IMR-90 (cell line): Measurements from ENCODE around the gene UBE2B. TPM values are rescaled to one million over a fixed set of nuclear protein-coding genes. Genes with fewer than 3 reads are reported as not detected.
A peak's percentile ranks its signal among the peaks of the same experiment; 100 is the strongest.

Experiments used
- ATAC-seq: fragments of 200-7000 bp; cut with Tn5 transposase; 2 replicates; pipeline ENCODE4 v1.9.1; 2020; ENCODE audit warnings: low read depth, mild to moderate bottlenecking, moderate library complexity
- BruUV-seq: library from RNA; stranded (reverse); fragments of 400-500 nt; replicated peaks from 2 replicates; lab custom pipeline; 2021; lab: Mats Ljungman, UMichigan
- CTCF ChIA-PET: fragments of 300-600 bp; formaldehyde crosslinking; extraction: SDS; loops from one replicate; lab custom pipeline; 2021; ENCODE audit warnings: antibody characterized with exemption; lab: Yijun Ruan, JAX
- POLR2A ChIA-PET: fragments of 300-600 bp; sonication (Branson Sonifier 250); formaldehyde crosslinking; loops from one replicate; lab custom pipeline; 2022; ENCODE audit warnings: antibody characterized with exemption; ENCODE audit not compliant: unreplicated experiment; lab: Charles Lee
- DNase-seq: peaks from one replicate; pipeline ENCODE4 v3.0.0; 2013
- H2AFZ ChIP-seq: replicated peaks from 2 replicates; pipeline ENCODE3; 2013; ENCODE audit warnings: low read length, mild to moderate bottlenecking; ENCODE audit not compliant: poor library complexity
- H2AK5ac ChIP-seq: 2 replicates; pipeline ENCODE4 v1.6.1; 2013; ENCODE audit warnings: low read depth, low read length, inconsistent platforms
- H2AK9ac ChIP-seq: replicated peaks from 2 replicates; pipeline ENCODE3; 2013; ENCODE audit warnings: mild to moderate bottlenecking, low read depth, low read length, moderate library complexity; ENCODE audit not compliant: poor library complexity
- H2BK120ac ChIP-seq: 2 replicates; pipeline ENCODE4 v1.6.1; 2013; ENCODE audit warnings: low read depth, low read length, inconsistent platforms
- H2BK15ac ChIP-seq: 3 replicates; pipeline ENCODE4 v1.6.1; 2013; ENCODE audit warnings: low read depth, low read length, inconsistent platforms
- H2BK20ac ChIP-seq: 2 replicates; pipeline ENCODE4 v1.6.1; 2013; ENCODE audit warnings: low read depth, mild to moderate bottlenecking, inconsistent platforms, low read length, moderate library complexity
- H2BK5ac ChIP-seq: 2 replicates; pipeline ENCODE4 v1.6.1; 2013; ENCODE audit warnings: mild to moderate bottlenecking, low read depth, low read length, inconsistent platforms; ENCODE audit not compliant: poor library complexity, severe bottlenecking
- H3K14ac ChIP-seq: replicated peaks from 2 replicates; pipeline ENCODE4 v1.6.1; 2013; ENCODE audit warnings: low read depth, low read length, inconsistent platforms
- H3K18ac ChIP-seq: 2 replicates; pipeline ENCODE4 v1.6.1; 2013; ENCODE audit warnings: low read depth, low read length, control low read depth
- H3K23ac ChIP-seq: 2 replicates; pipeline ENCODE4 v1.6.1; 2013; ENCODE audit warnings: low read depth, low read length, inconsistent platforms
- H3K27ac ChIP-seq: 2 replicates; pipeline ENCODE4 v1.5.1; 2013; ENCODE audit warnings: mild to moderate bottlenecking, control low read depth, low read length; ENCODE audit not compliant: insufficient read depth
- H3K27me3 ChIP-seq: 2 replicates; pipeline ENCODE4 v1.6.1; 2013; ENCODE audit warnings: low read length; ENCODE audit not compliant: control insufficient read depth, insufficient read depth
- H3K36me3 ChIP-seq: 2 replicates; pipeline ENCODE4 v1.6.1; 2013; ENCODE audit warnings: low read length, mixed read lengths; ENCODE audit not compliant: control insufficient read depth, insufficient read depth
- H3K4ac ChIP-seq: 2 replicates; pipeline ENCODE4 v1.6.1; 2013; ENCODE audit warnings: low read depth, low read length, inconsistent platforms
- H3K4me1 ChIP-seq: 2 replicates; pipeline ENCODE4 v1.6.1; 2013; ENCODE audit warnings: low read length, mixed read lengths; ENCODE audit not compliant: control insufficient read depth, insufficient read depth
- H3K4me2 ChIP-seq: 2 replicates; pipeline ENCODE4 v1.6.1; 2013; ENCODE audit warnings: low read depth, mild to moderate bottlenecking, control low read depth, low read length, moderate library complexity
- H3K4me3 ChIP-seq: 2 replicates; pipeline ENCODE4 v1.5.1; 2013; ENCODE audit warnings: low read depth, mild to moderate bottlenecking, control low read depth, low read length, moderate library complexity; ENCODE audit not compliant: insufficient read depth
- H3K56ac ChIP-seq: 2 replicates; pipeline ENCODE4 v1.6.1; 2013; ENCODE audit warnings: low read length, inconsistent platforms; ENCODE audit not compliant: insufficient read depth; ENCODE audit errors: extremely low read depth
- H3K79me1 ChIP-seq, 2 experiments: 2 replicates each; pipeline ENCODE4 v1.6.1; 2013; ENCODE audit warnings: low read length in 2 of 2, inconsistent platforms in 1 of 2, low read depth in 1 of 2
- H3K9ac ChIP-seq: 2 replicates; pipeline ENCODE4 v1.6.1; 2013; ENCODE audit warnings: low read depth, low read length, control low read depth
- H3K9me1 ChIP-seq: 2 replicates; pipeline ENCODE4 v1.6.1; 2013; ENCODE audit warnings: low read length, inconsistent platforms; ENCODE audit not compliant: insufficient read depth
- H3K9me3 ChIP-seq: 2 replicates; pipeline ENCODE4 v1.6.1; 2013; ENCODE audit warnings: low read length; ENCODE audit not compliant: control insufficient read depth, insufficient read depth
- H4K20me1 ChIP-seq: 2 replicates; pipeline ENCODE4 v1.6.1; 2013; ENCODE audit warnings: low read length, inconsistent platforms; ENCODE audit not compliant: insufficient read depth
- H4K5ac ChIP-seq: 2 replicates; pipeline ENCODE4 v1.6.1; 2013; ENCODE audit warnings: mild to moderate bottlenecking, low read depth, low read length, control low read depth
- H4K8ac ChIP-seq, 2 experiments: 2 replicates each; pipeline ENCODE4 v1.6.1; 2013; ENCODE audit warnings: low read depth in 2 of 2, low read length in 2 of 2, control low read depth in 1 of 2, inconsistent platforms in 1 of 2
- H4K91ac ChIP-seq: 2 replicates; pipeline ENCODE4 v1.6.1; 2013; ENCODE audit warnings: low read depth, low read length, inconsistent platforms; ENCODE audit not compliant: insufficient read depth
- BHLHE40 ChIP-seq: fragments of 150-350 bp; IDR thresholded peaks from 2 replicates; pipeline ENCODE4 v1.6.1; 2016; ENCODE audit warnings: mild to moderate bottlenecking, low read depth, low read length
- CEBPB ChIP-seq: IDR thresholded peaks from 2 replicates; pipeline ENCODE4 v1.6.1; 2012; ENCODE audit warnings: low read depth, low read length, improper control_type of control experiment
- CHD1 ChIP-seq: IDR thresholded peaks from 2 replicates; pipeline ENCODE4 v1.6.1; 2012; ENCODE audit warnings: low read depth, low read length, improper control_type of control experiment
- CTCF ChIP-seq: conservative IDR thresholded peaks from 2 replicates; pipeline ENCODE4 v1.5.1; 2012; ENCODE audit warnings: mild to moderate bottlenecking, low read depth, low read length, improper control_type of control experiment
- ELK1 ChIP-seq: fragments of 150-350 bp; IDR thresholded peaks from 2 replicates; pipeline ENCODE4 v1.6.1; 2016; ENCODE audit warnings: low read depth, mild to moderate bottlenecking, low read length, moderate library complexity, borderline replicate concordance
- FOS ChIP-seq: fragments of 150-350 bp; IDR thresholded peaks from 2 replicates; pipeline ENCODE4 v1.6.1; 2016; ENCODE audit warnings: low read depth, low read length
- MAFK ChIP-seq: IDR thresholded peaks from 2 replicates; pipeline ENCODE4 v1.6.1; 2012; ENCODE audit warnings: low read depth, low read length, improper control_type of control experiment
- MXI1 ChIP-seq: IDR thresholded peaks from 2 replicates; pipeline ENCODE4 v1.6.1; 2012; ENCODE audit warnings: low read depth, mild to moderate bottlenecking, low read length, moderate library complexity, borderline replicate concordance
- NFE2L2 ChIP-seq: fragments of 150-350 bp; IDR thresholded peaks from 2 replicates; pipeline ENCODE4 v1.6.1; 2016; ENCODE audit warnings: low read depth, mild to moderate bottlenecking, low read length
- RAD21 ChIP-seq: IDR thresholded peaks from 2 replicates; pipeline ENCODE4 v1.6.1; 2012; ENCODE audit warnings: low read length, improper control_type of control experiment
- RCOR1 ChIP-seq: IDR thresholded peaks from 2 replicates; pipeline ENCODE4 v1.6.1; 2012; ENCODE audit warnings: mild to moderate bottlenecking, low read length, improper control_type of control experiment; ENCODE audit not compliant: insufficient replicate concordance
- RFX5 ChIP-seq: IDR thresholded peaks from 2 replicates; pipeline ENCODE4 v1.8.0; 2012; ENCODE audit warnings: low read depth, mild to moderate bottlenecking, low read length, moderate library complexity
- SMC3 ChIP-seq: fragments of 150-350 bp; IDR thresholded peaks from 2 replicates; pipeline ENCODE4 v1.6.1; 2016; ENCODE audit warnings: low read depth, mild to moderate bottlenecking, antibody characterized with exemption, low read length, moderate library complexity
- USF2 ChIP-seq: fragments of 150-350 bp; IDR thresholded peaks from 2 replicates; pipeline ENCODE4 v1.6.1; 2017; ENCODE audit warnings: mild to moderate bottlenecking, antibody characterized with exemption, low read length, low read depth
- WGBS, 2 experiments: methylation state at CpG; one replicate each; pipeline versions ENCODE4 v1.1.5 to v1.1.7; 2013; ENCODE audit warnings: missing lambda C conversion rate in 2 of 2; ENCODE audit not compliant: insufficient read length in 1 of 2; ENCODE audit errors: extremely low coverage in 2 of 2; 5-methylcytosine and 5-hydroxymethylcytosine counted together
- dilution Hi-C: fragments of 300-500 bp; cut with HindIII; formaldehyde crosslinking; loops from one replicate; pipeline ENCODE4 v1.14.3; 2018; ENCODE audit warnings: low sequenced_read_pairs; ENCODE audit not compliant: unreplicated experiment
- in situ Hi-C: fragments of 300-500 bp; cut with MboI; formaldehyde crosslinking; loops from 3 replicates; pipeline ENCODE4 v1.14.3; 2019; ENCODE audit warnings: low sequenced_read_pairs, inconsistent platforms, mixed read lengths
- intact Hi-C: fragments of 100-400 bp; cut with micrococcal nuclease; formaldehyde crosslinking; loops from 2 replicates; pipeline ENCODE4 v1.10.0; 2022
- polyA plus RNA-seq, 3 experiments: library from polyadenylated mRNA; depleted of rRNA; stranded (reverse); fragments of >200 nt; gene quantifications; 2 replicates each; pipeline ENCODE4 v1.2.3, GENCODE V29; 2012; ENCODE audit warnings: low replicate concordance in 1 of 3
- total RNA-seq: library from RNA; depleted of rRNA; stranded (reverse); fragments of >200 nt; gene quantifications from 2 replicates; pipeline ENCODE4 v1.2.3, GENCODE V29; 2012

The UBE2B gene
- total and polyA plus RNA-seq, 2 of the 4 experiments (the other 2 are of a cell fraction) = 6.3 to 46.0 TPM

GRCh38 chr5:134410822-134411221 is 39.5 kb downstream of the UBE2B start:
- BruUV-seq = no TSS peak
- no peak for DNase-seq
- dilution Hi-C loops (no loop called here), intact Hi-C loops (loop anchor here (1.0 kb wide), 2 partner anchors 92 to 166 kb away; no protein-coding TSS in a partner anchor), in situ Hi-C loops (loop anchor here (10.0 kb wide), 1 partner anchor 114 kb away; the partner anchor contains the start of gene JADE2)
- Histone ChIP-seq H4K91ac (no peak overlapping the region), H3K4me1 (peaks cover 10% of the 10 kb centered on the region), H2BK120ac (no peak overlapping the region), H3K9me1 (peaks cover 5% of the 10 kb centered on the region), H3K23ac (peak overlapping the region; percentile 63; the same call in 1 of the 2 replicates), H3K4me3 (peak overlapping the region; percentile 71), H3K27ac (no peak overlapping the region), H4K8ac (peak overlapping the region; percentile 80 to 99; a peak in 2 of 4 replicates), H4K5ac (peak overlapping the region; percentile 11; the same call in 1 of the 2 replicates), H2AFZ (no peak overlapping the region), H3K79me1 (peaks cover 23 to 46% of the 10 kb centered on the region in 2 experiments), H3K56ac (no peak overlapping the region), H2BK15ac (no peak overlapping the region), H2AK9ac (no peak overlapping the region), H3K27me3 (no peaks in the 10 kb centered on the region), H3K4ac (peak overlapping the region; percentile 58; the same call in 1 of the 2 replicates), H3K36me3 (peaks cover 6% of the 10 kb centered on the region), H3K9ac (peak overlapping the region; percentile 71), H2AK5ac (no peak overlapping the region; the same call in 1 of the 2 replicates), H2BK20ac (no peak overlapping the region), H2BK5ac (no peak overlapping the region), H3K14ac (0 out of 2 replicates have a peak overlapping the region, but pooled peaks have one; percentile 25), H4K20me1 (no peaks in the 10 kb centered on the region; the same call in 1 of the 2 replicates), H3K4me2 (peak overlapping the region; percentile 95), H3K18ac (no peak overlapping the region), H3K9me3 (no peaks in the 10 kb centered on the region)
- TF ChIP-seq BHLHE40 (no peak), CTCF (no peak), USF2 (no peak), NFE2L2 (no peak), MAFK (no peak), MXI1 (no peak), RCOR1 (no peak), RFX5 (no peak), FOS (no peak), RAD21 (no peak), SMC3 (no peak), ELK1 (no peak), CEBPB (no peak), CHD1 (no peak)
- ChIA-PET CTCF (interaction anchor here (0.7 to 1.5 kb wide), 7 partner anchors 19 to 176 kb away, joined by 3 to 5 read pairs (median 3); no protein-coding TSS in a partner anchor), POLR2A (interaction anchor here (0.6 kb wide), 1 partner anchor 114 kb away, joined by 9 read pairs; no protein-coding TSS in a partner anchor)
- no peak for ATAC-seq
- no CpG with 5 or more reads among the region's 4 CpGs for WGBS, 2 experiments
